H1 (cell line): ENCODE measurements around the gene METRN. TPM values are rescaled to one million over a fixed set of nuclear protein-coding genes. Genes with fewer than 3 reads are reported as not detected.

Experiments
- CTCF ChIA-PET: fragments of 300-600 bp; sonication (Branson Sonifier 250); formaldehyde crosslinking; loops from one replicate; lab custom pipeline; 2021; ENCODE audit not compliant: partially characterized antibody; lab: Charles Lee
- POLR2A ChIA-PET: fragments of 300-600 bp; sonication (Branson Sonifier 250); formaldehyde crosslinking; loops from one replicate; lab custom pipeline; 2021; ENCODE audit warnings: inconsistent platforms; ENCODE audit not compliant: partially characterized antibody; lab: Charles Lee
- DNase-seq, 2 experiments: peaks; one replicate each; pipeline versions ENCODE4 v3.0.0 to v3.0.0-alpha.2; 2010 to 2022; ENCODE audit warnings: low spot score in 2 of 2, low read depth in 1 of 2, mixed read lengths in 1 of 2
- FAIRE-seq: peaks from 2 replicates; lab custom pipeline; 2011; peaks lifted over from hg19 to GRCh38; lab: Jason Lieb, UNC
- H2AFZ ChIP-seq: 2 replicates; pipeline ENCODE4 v1.8.1; 2012; ENCODE audit warnings: low read length, inconsistent platforms
- H2AK5ac ChIP-seq: 2 replicates; pipeline ENCODE4 v1.6.1; 2013; ENCODE audit warnings: low read depth, low read length
- H2BK120ac ChIP-seq: replicated peaks from 2 replicates; pipeline ENCODE3; 2013; ENCODE audit warnings: low read depth, low read length, inconsistent platforms
- H2BK12ac ChIP-seq: 2 replicates; pipeline ENCODE4 v1.6.1; 2013; ENCODE audit warnings: low read depth, low read length
- H2BK15ac ChIP-seq: 2 replicates; pipeline ENCODE4 v1.6.1; 2013; ENCODE audit warnings: low read length
- H2BK20ac ChIP-seq: 2 replicates; pipeline ENCODE4 v1.6.1; 2013; ENCODE audit warnings: low read length
- H2BK5ac ChIP-seq: 2 replicates; pipeline ENCODE4 v1.6.1; 2013; ENCODE audit warnings: low read depth, low read length
- H3K14ac ChIP-seq: 2 replicates; pipeline ENCODE4 v1.6.1; 2013; ENCODE audit warnings: inconsistent platforms; ENCODE audit not compliant: insufficient read length
- H3K18ac ChIP-seq: 2 replicates; pipeline ENCODE4 v1.6.1; 2013; ENCODE audit warnings: low read length; ENCODE audit errors: extremely low read depth
- H3K23ac ChIP-seq: 2 replicates; pipeline ENCODE4 v1.6.1; 2013; ENCODE audit warnings: inconsistent platforms; ENCODE audit not compliant: insufficient read length
- H3K23me2 ChIP-seq: 2 replicates; pipeline ENCODE4 v1.6.1; 2013; ENCODE audit warnings: low read depth, low read length
- H3K27ac ChIP-seq: 2 replicates; pipeline ENCODE4 v1.6.1; 2011; ENCODE audit warnings: low read depth, low read length, inconsistent platforms
- H3K27me3 ChIP-seq, 4 experiments: replicated peaks in 1 of 4; 1 replicate in 1 of 4; 2 replicates in 3 of 4; pipeline versions ENCODE4 v1.6.1 to v1.8.1; 2011 to 2013; ENCODE audit warnings: low read length in 3 of 4, mild to moderate bottlenecking in 3 of 4, inconsistent platforms in 2 of 4, mixed read lengths in 2 of 4, moderate library complexity in 1 of 4; ENCODE audit not compliant: control insufficient read depth in 3 of 4, insufficient read depth in 3 of 4; ENCODE audit errors: extremely low read depth in 1 of 4
- H3K36me3 ChIP-seq, 4 experiments: 2 replicates each; pipeline versions ENCODE4 v1.6.1 to v1.8.1; 2011 to 2013; ENCODE audit warnings: mild to moderate bottlenecking in 4 of 4, low read length in 3 of 4, moderate library complexity in 2 of 4, control low read depth in 1 of 4, inconsistent platforms in 1 of 4; ENCODE audit not compliant: insufficient read depth in 4 of 4, control insufficient read depth in 2 of 4
- H3K4ac ChIP-seq: replicated peaks from 2 replicates; pipeline ENCODE3; 2013; ENCODE audit warnings: low read length, low read depth, mixed read lengths, inconsistent platforms; ENCODE audit not compliant: insufficient read length
- H3K4me1 ChIP-seq, 4 experiments: replicated peaks in 1 of 4; 1 replicate in 1 of 4; 2 replicates in 3 of 4; pipeline versions ENCODE4 v1.6.1 to v1.8.1; 2011 to 2013; ENCODE audit warnings: low read length in 3 of 4, inconsistent platforms in 2 of 4, mixed read lengths in 1 of 4; ENCODE audit not compliant: insufficient read depth in 4 of 4, control insufficient read depth in 3 of 4
- H3K4me2 ChIP-seq, 2 experiments: 2 replicates each; pipeline versions ENCODE4 v1.6.1 to v1.8.1; 2011 to 2013; ENCODE audit warnings: low read depth in 2 of 2, low read length in 2 of 2, control low read depth in 1 of 2, inconsistent platforms in 1 of 2, mild to moderate bottlenecking in 1 of 2; ENCODE audit not compliant: insufficient read depth in 1 of 2
- H3K4me3 ChIP-seq, 4 experiments: fragments of 200-600, 300-600 bp in 1 of 4; sonication (generic), shearing (Covaris generic), sonication (Bioruptor Twin) in 1 of 4; 2 replicates each; pipeline versions ENCODE4 v1.5.1 to v1.8.1; 2011 to 2016; ENCODE audit warnings: low read length in 4 of 4, low read depth in 3 of 4, control low read depth in 2 of 4, inconsistent platforms in 2 of 4, mild to moderate bottlenecking in 2 of 4, mixed read lengths in 1 of 4, moderate library complexity in 1 of 4; ENCODE audit not compliant: insufficient read depth in 2 of 4; ENCODE audit errors: extremely low read depth in 1 of 4
- H3K56ac ChIP-seq: replicated peaks from 2 replicates; pipeline ENCODE3; 2013; ENCODE audit warnings: low read depth, mild to moderate bottlenecking, mixed read lengths, low read length, inconsistent platforms; ENCODE audit not compliant: insufficient read length
- H3K79me1 ChIP-seq: 2 replicates; pipeline ENCODE4 v1.6.1; 2013; ENCODE audit warnings: low read depth, low read length, control low read depth
- H3K79me2 ChIP-seq, 2 experiments: 2 replicates each; pipeline versions ENCODE4 v1.6.1 to v1.8.1; 2012 to 2013; ENCODE audit warnings: low read length in 2 of 2, mild to moderate bottlenecking in 2 of 2, inconsistent platforms in 1 of 2; ENCODE audit not compliant: insufficient read depth in 2 of 2, control insufficient read depth in 1 of 2
- H3K9ac ChIP-seq, 4 experiments: replicated peaks in 1 of 4; 1 replicate in 1 of 4; 2 replicates in 3 of 4; pipeline versions ENCODE4 v1.6.1 to v1.8.1; 2011 to 2013; ENCODE audit warnings: low read depth in 3 of 4, low read length in 3 of 4, control low read depth in 2 of 4, mild to moderate bottlenecking in 2 of 4, moderate library complexity in 2 of 4, inconsistent platforms in 1 of 4; ENCODE audit errors: extremely low read depth in 1 of 4
- H3K9me3 ChIP-seq, 2 experiments: 2 replicates each; pipeline versions ENCODE4 v1.6.1 to v1.8.1; 2012 to 2013; ENCODE audit warnings: mild to moderate bottlenecking in 2 of 2, moderate library complexity in 2 of 2, control low read depth in 1 of 2, inconsistent platforms in 1 of 2, low read depth in 1 of 2, low read length in 1 of 2, mixed read lengths in 1 of 2; ENCODE audit not compliant: insufficient read depth in 2 of 2
- H4K20me1 ChIP-seq, 2 experiments: replicated peaks in 1 of 2; 2 replicates each; pipeline versions ENCODE3 to v1.8.1; 2011 to 2013; ENCODE audit warnings: inconsistent platforms in 2 of 2, low read length in 2 of 2, mild to moderate bottlenecking in 1 of 2; ENCODE audit not compliant: insufficient read depth in 2 of 2, control insufficient read depth in 1 of 2
- H4K5ac ChIP-seq: 2 replicates; pipeline ENCODE4 v1.6.1; 2013; ENCODE audit warnings: low read length, low read depth, mixed read lengths, inconsistent platforms; ENCODE audit not compliant: insufficient read length
- H4K8ac ChIP-seq: 2 replicates; pipeline ENCODE4 v1.8.0; 2013; ENCODE audit warnings: mild to moderate bottlenecking, moderate library complexity, low read length, inconsistent platforms; ENCODE audit not compliant: insufficient read depth; ENCODE audit errors: extremely low read depth
- H4K91ac ChIP-seq: replicated peaks from 2 replicates; pipeline ENCODE3; 2013; ENCODE audit warnings: low read length, mixed read lengths, inconsistent platforms; ENCODE audit not compliant: insufficient read length
- BACH1 ChIP-seq: IDR thresholded peaks from 2 replicates; pipeline ENCODE4 v1.6.1; 2012; ENCODE audit warnings: low read length, improper control_type of control experiment
- BRCA1 ChIP-seq: IDR thresholded peaks from 2 replicates; pipeline ENCODE4 v1.6.1; 2012; ENCODE audit warnings: low read depth, low read length, improper control_type of control experiment
- CTBP2 ChIP-seq: IDR thresholded peaks from 2 replicates; pipeline ENCODE4 v1.7.0; 2011; ENCODE audit warnings: borderline replicate concordance, mild to moderate bottlenecking, moderate library complexity, mixed read lengths, low read length; ENCODE audit not compliant: insufficient read depth, insufficient read length
- GABPA ChIP-seq: IDR thresholded peaks from 2 replicates; pipeline ENCODE4 v1.6.1; 2011; ENCODE audit warnings: mild to moderate bottlenecking, low read length, moderate library complexity, borderline replicate concordance; ENCODE audit not compliant: insufficient read depth
- HDAC2 ChIP-seq, 2 experiments: fragments of 300-600 bp in 1 of 2; sonication (generic) in 1 of 2; IDR thresholded peaks; 2 replicates each; pipeline ENCODE4 v1.6.1; 2011 to 2012; ENCODE audit warnings: low read depth in 2 of 2, low read length in 2 of 2, mild to moderate bottlenecking in 2 of 2, moderate library complexity in 2 of 2, borderline replicate concordance in 1 of 2, inconsistent platforms in 1 of 2
- SIN3A ChIP-seq, 2 experiments: IDR thresholded peaks in 1 of 2; conservative IDR thresholded peaks in 1 of 2; 2 replicates each; pipeline ENCODE4 v1.6.1; 2011 to 2012; ENCODE audit warnings: low read length in 2 of 2, improper control_type of control experiment in 1 of 2, low read depth in 1 of 2, mild to moderate bottlenecking in 1 of 2
- TBP ChIP-seq: IDR thresholded peaks from 2 replicates; pipeline ENCODE4 v1.6.1; 2011; ENCODE audit warnings: low read depth, low read length, improper control_type of control experiment
- WGBS, 2 experiments: shearing (Covaris generic) in 1 of 2; methylation state at CpG; one replicate each; pipeline versions ENCODE4 v1.1.6 to v1.1.7; 2013 to 2015; ENCODE audit warnings: low lambda C conversion rate in 2 of 2, mixed read lengths in 2 of 2, inconsistent platforms in 1 of 2, low coverage in 1 of 2, missing lambda C conversion rate in 1 of 2; ENCODE audit not compliant: insufficient replicate concordance in 2 of 2, insufficient coverage in 1 of 2, insufficient read length in 1 of 2; ENCODE audit errors: extremely low coverage in 1 of 2, missing lambda C conversion rate in 1 of 2; 5-methylcytosine and 5-hydroxymethylcytosine counted together
- polyA plus RNA-seq, 7 experiments: library from polyadenylated mRNA; depleted of rRNA in 3 of 7; stranded (reverse) in 5 of 7; unstranded in 2 of 7; fragments of >200 nt in 5 of 7; fragments of 200-250 nt in 2 of 7; gene quantifications; 1 replicate in 5 of 7; 2 replicates in 1 of 7; 4 replicates in 1 of 7; pipeline versions ENCODE4 v1.2.1 to v1.2.3, GENCODE V29; 2011 to 2013; ENCODE audit warnings: missing spikeins in 2 of 7, mixed read lengths in 2 of 7
- total RNA-seq: library from RNA; stranded (reverse); fragmentation: NEBNext Ultra II Directional; extraction: Animal tissue kit (Norgen Biotek cat#: 25700); gene quantifications from 2 replicates; pipeline ENCODE4 v1.2.1, GENCODE V29; 2021
- TF ChIP-seq, protein P1 (sequence below): IDR thresholded peaks from 2 replicates; pipeline ENCODE4 v1.6.1; 2012; ENCODE audit warnings: low read length, inconsistent platforms

Gene METRN
- total and polyA plus RNA-seq, 2 of the 8 experiments (the other 6 are each of a cell fraction or from before 2014, with no cell fraction given): 18.7 to 25.8 TPM

DNA sequence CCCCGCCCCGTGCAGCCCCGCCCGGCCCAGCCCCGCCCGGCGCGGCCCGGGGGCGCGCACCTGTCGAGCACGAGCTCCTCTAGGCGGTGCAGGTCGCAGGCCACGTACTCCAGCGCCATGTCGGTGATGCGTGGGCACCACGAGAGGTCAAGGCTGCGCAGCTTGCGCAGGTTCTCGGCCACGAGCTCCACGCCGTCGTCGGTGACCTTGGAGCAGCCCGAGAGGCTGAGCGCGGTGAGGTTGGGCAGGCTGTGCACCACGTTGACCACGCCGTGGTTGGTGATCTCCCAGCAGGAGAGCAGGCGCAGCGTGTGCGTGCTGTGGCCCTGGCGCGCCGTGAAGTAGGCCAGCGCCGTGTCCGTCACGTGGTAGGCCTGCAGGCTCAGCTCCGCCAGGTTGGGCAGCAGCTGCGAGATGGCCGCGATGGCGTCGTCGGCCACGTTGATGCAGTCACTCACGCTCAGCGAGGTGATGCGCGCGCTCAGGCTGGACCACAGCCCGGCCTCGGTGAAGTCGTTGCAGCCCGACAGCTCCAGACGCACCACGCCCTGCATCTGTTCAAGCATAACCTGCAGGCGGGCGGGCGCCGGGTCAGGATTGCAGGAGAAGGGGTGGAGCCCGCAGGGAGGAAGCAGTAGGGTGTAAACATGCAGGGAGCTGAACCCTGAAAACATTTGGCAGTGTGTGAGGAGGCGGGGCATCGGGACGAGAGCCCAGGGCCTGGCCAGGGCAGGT, 19.4 kb upstream of the METRN start:
- POLR2A ChIA-PET: interaction anchor here (0.6 to 4.6 kb wide), 19 partner anchors 8 to 126 kb away, joined by 3 to 48 read pairs (median 4); partner anchors contain the start of genes ANTKMT, CCDC78, JMJD8 and METRN
- CTCF ChIA-PET: interaction anchor here (0.6 to 2.3 kb wide), 6 partner anchors 9 to 27 kb away, joined by 3 to 15 read pairs (median 4); no protein-coding TSS in a partner anchor
- TF ChIP-seq BACH1 (peak; percentile 56; the same call in 1 of the 2 replicates), GABPA (0 out of 2 replicates have a peak, but pooled peaks have one; percentile 57), CTBP2 (no peak), BRCA1 (no peak), SIN3A (conservative IDR thresholded peaks at IDR 0.05 in 1 of 2, IDR thresholded peaks at IDR 0.05 in 1 of 2; ENCODE audit: low read depth in 1 of 2, low read length in 2 of 2) (0 out of 4 replicates have a peak, but pooled peaks of 1 of the 2 experiments have one; percentile 12), HDAC2 (IDR thresholded peaks at IDR 0.05; ENCODE audit: borderline replicate concordance in 1 of 2, low read depth in 2 of 2, low read length in 2 of 2) (0 out of 4 replicates have a peak, but pooled peaks of 1 of the 2 experiments have one; percentile 89), TBP (peak; percentile 16; the same call in 1 of the 2 replicates)
- TF ChIP-seq, protein P1, sequence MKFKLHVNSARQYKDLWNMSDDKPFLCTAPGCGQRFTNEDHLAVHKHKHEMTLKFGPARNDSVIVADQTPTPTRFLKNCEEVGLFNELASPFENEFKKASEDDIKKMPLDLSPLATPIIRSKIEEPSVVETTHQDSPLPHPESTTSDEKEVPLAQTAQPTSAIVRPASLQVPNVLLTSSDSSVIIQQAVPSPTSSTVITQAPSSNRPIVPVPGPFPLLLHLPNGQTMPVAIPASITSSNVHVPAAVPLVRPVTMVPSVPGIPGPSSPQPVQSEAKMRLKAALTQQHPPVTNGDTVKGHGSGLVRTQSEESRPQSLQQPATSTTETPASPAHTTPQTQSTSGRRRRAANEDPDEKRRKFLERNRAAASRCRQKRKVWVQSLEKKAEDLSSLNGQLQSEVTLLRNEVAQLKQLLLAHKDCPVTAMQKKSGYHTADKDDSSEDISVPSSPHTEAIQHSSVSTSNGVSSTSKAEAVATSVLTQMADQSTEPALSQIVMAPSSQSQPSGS: no peak

More for the DNA sequence above, 19.4 kb upstream of the METRN start:
- Histone ChIP-seq H3K56ac (peak overlapping the region; percentile 25), H4K5ac (peak overlapping the region; percentile 86), H2BK12ac (peak overlapping the region; percentile 45; the same call in 1 of the 2 replicates), H3K79me2 (no peaks in the 10 kb centered on the region), H3K4me1 (peaks cover 0 to 13% (median 9%) of the 10 kb centered on the region in 4 experiments; a peak in 4 of 7 replicates), H3K9ac (peak overlapping the region in 1 of 4 experiments; percentile 20; a peak in 3 of 7 replicates), H3K27ac (no peak overlapping the region), H3K9me3 (no peaks in the 10 kb centered on the region), H2BK15ac (no peak overlapping the region; the same call in 1 of the 2 replicates), H2AK5ac (no peak overlapping the region), H3K4ac (peak overlapping the region; percentile 91), H3K18ac (peak overlapping the region; percentile 76), H3K23me2 (peaks cover 8% of the 10 kb centered on the region; the same call in 1 of the 2 replicates), H3K27me3 (peaks cover 8 to 76% (median 53%) of the 10 kb centered on the region in 4 experiments), H4K91ac (peak overlapping the region; percentile 95), H3K23ac (no peak overlapping the region), H3K4me3 (peak overlapping the region; percentile 47 to 73 (median 52)), H3K4me2 (peak overlapping the region; percentile 87 to 88), H2BK120ac (no peak overlapping the region), H3K36me3 (no peaks in the 10 kb centered on the region), H2BK5ac (no peak overlapping the region), H2BK20ac (no peak overlapping the region), H4K20me1 (peaks cover 0 to 13% of the 10 kb centered on the region in 2 experiments), H4K8ac (peak overlapping the region; percentile 95), H2AFZ (peak overlapping the region; percentile 87; the same call in 1 of the 2 replicates), H3K79me1 (no peaks in the 10 kb centered on the region), H3K14ac (no peak overlapping the region)
- FAIRE-seq (no peak), DNase-seq (peak in 1 of 2 experiments; percentile 77)
- 4% methylated on average over 67 of the region's 71 CpGs; no CpG with 5 or more reads in 1 of the 2 experiments for WGBS, 2 experiments
